ENCODE results near the gene FBXL19. TPM values are rescaled to one million over a fixed set of nuclear protein-coding genes. Genes with fewer than 3 reads are reported as not detected.

FBXL19 gene
- total and polyA plus RNA-seq, 2 of the 8 experiments (the other 6 are each of a cell fraction or from before 2014, with no cell fraction given) = 47.2 to 72.2 TPM

DNA sequence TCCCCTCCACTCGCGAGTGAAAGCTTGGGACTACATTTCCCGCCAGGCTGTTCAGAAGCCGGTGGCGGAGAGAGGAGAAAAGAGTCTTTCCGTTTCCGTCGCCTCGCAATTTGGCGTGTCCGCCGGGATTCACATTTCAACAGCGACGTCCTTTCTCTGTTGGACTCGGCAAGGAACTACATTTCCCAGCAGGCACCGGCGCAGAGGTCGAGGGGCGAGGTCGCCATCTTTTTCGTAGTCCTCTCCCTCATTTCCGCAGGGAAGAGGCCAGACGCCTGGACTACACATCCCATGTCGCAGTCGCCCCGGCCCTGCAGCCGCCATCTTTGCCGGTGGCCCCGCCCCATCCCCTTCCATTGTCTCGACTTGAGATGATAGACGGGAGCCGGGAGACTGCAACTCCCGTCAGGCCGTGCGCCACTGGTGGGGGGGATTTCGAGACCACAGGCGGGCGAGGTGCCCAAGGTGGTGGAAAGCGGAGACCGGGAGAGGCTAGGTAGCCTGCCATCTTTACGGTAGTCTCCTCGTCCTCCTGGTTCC is 882 bp upstream of the FBXL19 start:
- no peak overlapping the region for H2AK5ac ChIP-seq (ENCODE audit: low read depth, low read length)
- H2BK15ac ChIP-seq (ENCODE audit: low read length) = no peak overlapping the region
- no peak overlapping the region for H3K23ac ChIP-seq (ENCODE audit: insufficient read length)
- H3K18ac ChIP-seq (ENCODE audit: extremely low read depth, low read length) = peak overlapping the region; percentile 85; the same call in 1 of the 2 replicates
- H3K14ac ChIP-seq (ENCODE audit: insufficient read length) = no peak overlapping the region
- peaks cover 8% of the 10 kb centered on the region; the same call in 1 of the 2 replicates for H3K23me2 ChIP-seq (ENCODE audit: low read depth, low read length)
- DNase-seq (ENCODE audit: low read depth in 1 of 2, low spot score in 2 of 2) = peak; percentile 98 to 100
- no peak overlapping the region for H2BK120ac ChIP-seq (replicated peaks; ENCODE audit: low read depth, low read length)
- ChIA-PET POLR2A (ENCODE audit: partially characterized antibody) (interaction anchor here (0.7 to 1.6 kb wide), 8 partner anchors 13 to 148 kb away, joined by 3 to 4 read pairs (median 3); no protein-coding TSS in a partner anchor), CTCF (ENCODE audit: partially characterized antibody) (interaction anchor here (0.8 kb wide), 1 partner anchor 77 kb away, joined by 4 read pairs; no protein-coding TSS in a partner anchor)
- H2BK20ac ChIP-seq (ENCODE audit: low read length) = no peak overlapping the region
- H3K79me2 ChIP-seq (ENCODE audit: control insufficient read depth in 1 of 2, insufficient read depth in 2 of 2, low read length in 2 of 2) = peaks cover 0 to 10% of the 10 kb centered on the region in 2 experiments; a peak in 2 of 4 replicates
- H4K8ac ChIP-seq (ENCODE audit: extremely low read depth, insufficient read depth, low read length) = peak overlapping the region; percentile 98
- H2BK5ac ChIP-seq (ENCODE audit: low read depth, low read length) = peak overlapping the region; percentile 99
- peak overlapping the region; percentile 37 to 94 (median 85) for H3K9ac ChIP-seq (replicated peaks in 1 of 4; ENCODE audit: extremely low read depth in 1 of 4, low read depth in 3 of 4, low read length in 3 of 4)
- peak overlapping the region; percentile 55 to 91 for H3K4me2 ChIP-seq (ENCODE audit: insufficient read depth in 1 of 2, low read depth in 2 of 2, low read length in 2 of 2)
- FAIRE-seq = no peak
- peaks cover 2 to 3% of the 10 kb centered on the region in 2 experiments for H4K20me1 ChIP-seq (replicated peaks in 1 of 2; ENCODE audit: control insufficient read depth in 1 of 2, insufficient read depth in 2 of 2, low read length in 2 of 2)
- WGBS, 2 experiments (ENCODE audit: extremely low coverage in 1 of 2, insufficient coverage in 1 of 2, insufficient read length in 1 of 2, insufficient replicate concordance in 2 of 2, low coverage in 1 of 2, low lambda C conversion rate in 2 of 2, missing lambda C conversion rate in 1 of 2) = 1% methylated on average over 42 of the region's 42 CpGs; no CpG with 5 or more reads in 1 of the 2 experiments
- H3K27ac ChIP-seq (ENCODE audit: low read depth, low read length) = peak overlapping the region; percentile 98
- no peaks in the 10 kb centered on the region for H3K9me3 ChIP-seq (ENCODE audit: insufficient read depth in 2 of 2, low read depth in 1 of 2, low read length in 1 of 2)
- H4K5ac ChIP-seq (ENCODE audit: insufficient read length, low read depth, low read length) = peak overlapping the region; percentile 41
- peaks cover 4% of the 10 kb centered on the region for H3K79me1 ChIP-seq (ENCODE audit: low read depth, low read length)
- H3K4me1 ChIP-seq (replicated peaks in 1 of 4; ENCODE audit: control insufficient read depth in 3 of 4, insufficient read depth in 4 of 4, low read length in 3 of 4) = peaks cover 0 to 9% (median 2%) of the 10 kb centered on the region in 4 experiments; a peak in 4 of 7 replicates
- no peak overlapping the region for H3K4ac ChIP-seq (replicated peaks; ENCODE audit: insufficient read length, low read depth, low read length)
- peaks cover 0 to 2% (median 0%) of the 10 kb centered on the region in 4 experiments; a peak in 2 of 8 replicates for H3K36me3 ChIP-seq (ENCODE audit: control insufficient read depth in 2 of 4, insufficient read depth in 4 of 4, low read length in 3 of 4)
- no peaks in the 10 kb centered on the region for H3K27me3 ChIP-seq (replicated peaks in 1 of 4; ENCODE audit: control insufficient read depth in 3 of 4, extremely low read depth in 1 of 4, insufficient read depth in 3 of 4, low read length in 3 of 4)
- H3K4me3 ChIP-seq (ENCODE audit: extremely low read depth in 1 of 4, insufficient read depth in 2 of 4, low read depth in 3 of 4, low read length in 4 of 4) = peak overlapping the region; percentile 54 to 88 (median 84)
- H4K91ac ChIP-seq (replicated peaks; ENCODE audit: insufficient read length, low read length) = peak overlapping the region; percentile 96
- H3K56ac ChIP-seq (replicated peaks; ENCODE audit: insufficient read length, low read depth, low read length) = peak overlapping the region; percentile 70
- H2BK12ac ChIP-seq (ENCODE audit: low read depth, low read length) = peak overlapping the region; percentile 97; the same call in 1 of the 2 replicates
- H2AFZ ChIP-seq (ENCODE audit: low read length) = peak overlapping the region; percentile 83
- TF ChIP-seq SIN3A (conservative IDR thresholded peaks at IDR 0.05 in 1 of 2, IDR thresholded peaks at IDR 0.05 in 1 of 2; ENCODE audit: low read depth in 1 of 2, low read length in 2 of 2) (peak in 1 of 2 experiments; percentile 1; a peak in 1 of 4 replicates), GABPA (IDR thresholded peaks at IDR 0.05; ENCODE audit: borderline replicate concordance, insufficient read depth, low read length) (peak; percentile 92), SP1 (IDR thresholded peaks at IDR 0.05; ENCODE audit: low read depth, low read length) (peak; percentile 47; the same call in 1 of the 2 replicates), CHD1 (IDR thresholded peaks at IDR 0.05; ENCODE audit: low read depth, low read length) (no peak), YY1 (IDR thresholded peaks at IDR 0.05; ENCODE audit: low read depth, low read length) (peak; percentile 98), CHD2 (IDR thresholded peaks at IDR 0.05; ENCODE audit: low read length) (peak; percentile 87), CREB1 (IDR thresholded peaks at IDR 0.05) (peak; percentile 96), RAD21 (IDR thresholded peaks at IDR 0.05 in 1 of 2, conservative IDR thresholded peaks at IDR 0.05 in 1 of 2; ENCODE audit: low read depth in 2 of 2, low read length in 2 of 2) (no peak), SIRT6 (IDR thresholded peaks at IDR 0.05; ENCODE audit: low read length) (no peak), TAF1 (IDR thresholded peaks at IDR 0.05; ENCODE audit: low read depth, low read length) (0 out of 2 replicates have a peak, but pooled peaks have one; percentile 19), SIX5 (IDR thresholded peaks at IDR 0.05; ENCODE audit: low read depth, low read length) (peak; percentile 97)
- TF ChIP-seq, protein P1, sequence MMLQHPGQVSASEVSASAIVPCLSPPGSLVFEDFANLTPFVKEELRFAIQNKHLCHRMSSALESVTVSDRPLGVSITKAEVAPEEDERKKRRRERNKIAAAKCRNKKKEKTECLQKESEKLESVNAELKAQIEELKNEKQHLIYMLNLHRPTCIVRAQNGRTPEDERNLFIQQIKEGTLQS (IDR thresholded peaks at IDR 0.05; ENCODE audit: insufficient read depth, low read depth, low read length) = peak; percentile 73; the same call in 1 of the 2 replicates
